GM21529 (cell line): Measurements from ENCODE around the gene RBMS3.

ENCODE experiments used
- ATAC-seq: cut with Tn5 transposase; IDR thresholded peaks from one replicate; pipeline ENCODE4 v1.9.1; 2021; ENCODE audit not compliant: unreplicated experiment

Gene RBMS3

GRCh38 chr3:29608414-29609327, 327.8 kb downstream of the RBMS3 start:
- no peak for ATAC-seq

DNA sequence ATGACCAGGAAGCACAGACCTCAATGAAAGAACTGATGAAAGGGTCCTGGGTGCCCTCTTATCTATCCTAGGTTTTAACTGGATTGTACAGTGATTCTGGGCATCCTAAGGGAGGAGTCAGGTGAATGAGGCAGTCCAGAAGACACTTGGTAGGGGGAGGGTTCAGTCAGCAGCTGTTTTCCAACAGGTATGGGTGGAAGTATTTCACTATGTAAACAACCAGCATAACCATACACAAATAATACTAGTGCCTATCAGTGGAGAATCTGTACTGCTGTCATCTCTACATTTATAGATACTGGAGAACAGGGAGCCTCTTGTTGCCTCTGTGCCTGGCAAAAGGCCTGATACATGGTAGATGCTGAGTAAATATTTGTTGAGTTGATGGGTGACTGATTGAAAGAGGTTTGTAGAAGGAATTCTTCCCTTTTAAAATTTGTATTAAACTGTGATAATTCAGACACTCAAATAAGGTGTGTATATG, 328.5 kb downstream of the RBMS3 start:
- ATAC-seq: no peak

DNA sequence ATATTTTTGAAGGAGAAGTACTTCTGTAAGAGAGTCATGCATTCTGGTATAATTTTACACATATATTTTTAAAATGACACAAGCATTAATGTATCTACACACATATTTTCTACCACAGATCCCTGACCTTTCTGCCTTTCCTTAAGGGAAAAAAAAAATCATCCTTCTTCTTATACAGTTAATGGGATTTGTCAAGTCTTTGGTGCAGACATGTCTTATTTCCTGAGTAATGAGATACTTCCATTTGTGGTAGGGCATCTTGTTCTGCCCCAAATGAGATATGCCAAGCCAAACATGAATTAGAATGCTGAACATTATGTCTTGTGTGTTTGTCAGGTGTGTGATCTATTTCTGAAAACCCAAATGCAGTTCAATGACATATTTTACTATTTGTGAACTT, 329.9 kb downstream of the RBMS3 start:
- no peak for ATAC-seq

DNA sequence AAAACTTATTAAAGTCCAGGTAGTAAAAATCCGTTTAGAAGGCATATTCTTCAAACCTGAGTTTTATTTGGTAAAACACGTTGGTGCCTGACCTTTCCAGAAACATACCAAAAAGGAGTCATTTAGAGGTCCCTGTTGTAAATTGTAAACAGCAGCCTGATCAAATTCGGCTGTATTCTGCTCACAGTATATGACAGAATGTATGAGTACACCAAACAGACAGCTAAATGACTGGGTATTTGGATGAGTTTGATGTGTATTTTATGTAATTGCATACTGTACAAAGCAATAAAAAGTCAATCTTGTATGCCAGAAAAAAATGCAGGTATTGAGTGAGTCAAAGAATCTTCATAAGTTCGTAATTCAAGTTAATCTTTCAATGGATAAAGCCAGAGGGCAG, 330.4 kb downstream of the RBMS3 start:
- no peak for ATAC-seq

GRCh38 chr3:29612536-29612935, 331.7 kb downstream of the RBMS3 start:
- no peak for ATAC-seq

DNA sequence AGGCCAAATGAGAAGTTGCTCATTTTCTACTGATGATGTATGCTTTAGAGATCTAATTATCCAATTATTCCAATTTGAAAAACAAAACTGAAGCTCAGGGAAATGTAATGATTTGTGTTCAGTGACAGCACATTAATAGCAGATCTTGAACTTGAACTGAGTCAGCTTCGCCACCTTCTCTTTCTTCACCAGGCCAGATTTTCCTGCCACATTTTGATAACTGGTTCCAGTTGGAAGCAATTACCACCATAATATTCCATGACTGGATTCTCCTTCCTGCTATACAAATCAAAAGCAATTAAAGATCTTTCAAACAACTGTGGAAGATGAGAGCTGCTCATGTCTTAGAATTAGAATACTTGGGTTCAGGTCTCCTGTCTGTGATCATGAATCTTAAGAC, 334.1 kb downstream of the RBMS3 start:
- ATAC-seq: no peak

DNA sequence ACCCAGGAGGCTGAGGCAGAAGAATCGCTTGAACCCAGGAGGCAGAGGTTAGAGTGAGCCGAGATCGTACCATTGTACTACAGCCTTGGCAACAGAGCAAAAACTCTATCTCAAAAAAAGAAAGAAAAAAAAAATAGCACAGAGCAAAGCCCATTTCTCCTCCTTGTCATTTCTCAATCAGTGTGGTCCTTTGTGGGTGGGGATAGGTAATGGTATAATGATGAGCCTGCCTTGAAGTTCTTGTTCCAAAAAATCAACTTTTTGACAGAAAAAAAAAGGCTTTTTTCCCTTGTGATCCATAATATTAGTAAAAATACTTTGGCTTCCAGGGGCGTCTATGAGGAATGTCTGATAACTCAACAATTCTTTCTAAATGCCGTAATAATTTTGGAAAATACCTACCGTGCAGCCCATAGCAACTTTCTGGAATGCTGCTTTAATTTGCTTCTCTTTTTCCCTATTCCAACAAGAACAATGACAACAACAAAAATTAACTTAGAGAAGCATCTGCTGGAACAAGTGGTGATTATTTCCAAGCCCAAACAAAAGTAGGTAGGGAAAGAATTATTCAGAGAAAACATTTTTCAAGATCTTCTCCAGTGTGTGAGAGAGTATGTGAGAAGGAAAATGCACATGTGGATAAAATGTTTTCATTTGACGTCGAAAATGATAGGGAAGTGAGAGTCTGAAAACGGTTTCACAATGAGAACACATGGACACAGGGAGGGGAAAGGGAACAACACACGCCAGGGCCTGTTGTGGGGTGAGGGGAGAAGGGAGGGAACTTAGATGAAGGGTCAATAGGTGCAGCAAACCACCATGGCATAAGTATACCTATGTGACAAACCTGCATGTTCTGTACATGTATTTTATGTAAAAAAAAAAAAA, 337.8 kb downstream of the RBMS3 start:
- ATAC-seq: no peak

GRCh38 chr3:29619676-29620075, 338.8 kb downstream of the RBMS3 start:
- no peak for ATAC-seq

DNA sequence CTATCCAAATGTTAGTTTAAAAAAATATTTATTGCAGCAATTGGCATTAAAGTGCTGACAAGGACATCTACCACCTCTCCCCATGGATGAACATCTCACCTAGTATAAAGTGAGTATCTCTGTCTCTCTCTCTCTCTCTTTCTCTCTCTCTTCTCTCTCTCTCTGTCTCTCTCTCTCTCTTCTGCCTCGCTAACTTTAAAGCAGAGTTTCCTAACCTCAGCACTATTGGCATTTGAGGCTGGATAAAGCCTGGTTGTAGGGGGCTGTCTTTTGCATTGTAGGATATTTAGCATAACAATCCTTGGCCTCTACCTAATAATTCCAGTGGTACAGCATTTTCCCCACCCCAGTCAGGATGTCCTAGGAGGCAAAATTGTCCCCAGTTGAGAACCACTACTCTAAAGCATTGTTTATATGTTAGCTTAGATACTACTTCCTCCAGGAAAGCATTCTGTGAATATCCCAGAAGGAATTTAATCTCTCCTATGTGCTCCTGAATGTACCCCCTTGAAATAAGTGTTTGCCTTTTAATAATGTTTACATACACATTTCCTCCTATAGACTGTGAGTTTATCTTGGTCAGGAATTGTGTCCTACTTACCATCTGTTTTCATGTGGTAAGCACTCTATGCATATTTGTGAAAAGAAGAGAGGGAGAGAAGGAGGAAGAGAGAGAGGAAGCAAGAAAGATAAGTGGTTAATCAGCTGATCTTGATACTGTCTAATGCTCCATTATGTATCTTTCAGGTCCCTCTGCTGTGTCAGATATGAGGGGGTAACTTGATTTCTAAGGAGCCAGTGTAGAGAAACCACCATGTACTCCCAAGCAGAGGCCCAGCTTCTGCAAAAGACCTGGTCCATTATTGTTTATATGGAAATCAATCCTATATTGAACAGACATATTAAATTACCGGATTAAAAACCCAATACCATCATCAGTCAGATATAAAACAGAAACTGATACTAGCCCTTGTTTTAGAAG, 346.6 kb downstream of the RBMS3 start:
- no peak for ATAC-seq

DNA sequence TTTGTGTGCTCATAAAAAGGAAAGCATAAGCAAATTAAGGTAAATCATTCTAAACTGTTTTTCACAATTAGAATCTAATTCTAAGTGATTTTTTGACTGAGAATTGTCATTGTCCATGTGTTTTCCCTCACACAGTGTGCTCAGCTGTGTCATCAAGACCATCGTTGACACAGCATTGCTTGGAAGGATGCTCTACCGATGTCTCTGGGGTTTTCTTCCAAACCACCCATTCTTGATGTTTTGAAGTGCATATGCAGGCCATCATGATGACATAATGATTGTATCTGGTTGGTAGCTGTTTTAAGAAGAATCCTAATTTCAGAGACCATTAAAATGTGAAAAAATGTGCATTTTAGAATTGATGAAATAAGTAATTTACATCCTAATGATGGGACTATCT, 347.9 kb downstream of the RBMS3 start:
- ATAC-seq: no peak

- ATAC-seq: no peak
Observed at GRCh38 chr3:29635888-29636287, 355.0 kb downstream of the RBMS3 start.

DNA sequence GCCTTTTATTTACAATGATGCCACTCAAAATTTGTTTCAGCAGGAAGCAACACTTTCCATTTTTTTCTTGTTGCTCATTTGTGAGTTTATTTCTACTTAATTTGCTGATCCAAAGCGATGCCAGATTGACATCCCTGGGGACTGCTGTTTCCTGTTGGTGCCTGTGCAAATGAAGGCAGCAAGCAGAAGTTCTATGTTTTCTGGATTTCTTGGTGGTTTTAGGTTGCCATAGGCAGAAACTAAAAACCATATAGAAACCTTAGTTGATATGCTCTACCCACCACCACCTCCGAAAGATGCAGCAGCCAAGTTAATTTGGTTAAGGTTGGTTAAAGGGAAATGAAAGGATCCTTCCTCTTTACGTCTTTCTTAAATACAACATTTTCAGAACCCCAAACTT, 356.2 kb downstream of the RBMS3 start:
- ATAC-seq: no peak

DNA sequence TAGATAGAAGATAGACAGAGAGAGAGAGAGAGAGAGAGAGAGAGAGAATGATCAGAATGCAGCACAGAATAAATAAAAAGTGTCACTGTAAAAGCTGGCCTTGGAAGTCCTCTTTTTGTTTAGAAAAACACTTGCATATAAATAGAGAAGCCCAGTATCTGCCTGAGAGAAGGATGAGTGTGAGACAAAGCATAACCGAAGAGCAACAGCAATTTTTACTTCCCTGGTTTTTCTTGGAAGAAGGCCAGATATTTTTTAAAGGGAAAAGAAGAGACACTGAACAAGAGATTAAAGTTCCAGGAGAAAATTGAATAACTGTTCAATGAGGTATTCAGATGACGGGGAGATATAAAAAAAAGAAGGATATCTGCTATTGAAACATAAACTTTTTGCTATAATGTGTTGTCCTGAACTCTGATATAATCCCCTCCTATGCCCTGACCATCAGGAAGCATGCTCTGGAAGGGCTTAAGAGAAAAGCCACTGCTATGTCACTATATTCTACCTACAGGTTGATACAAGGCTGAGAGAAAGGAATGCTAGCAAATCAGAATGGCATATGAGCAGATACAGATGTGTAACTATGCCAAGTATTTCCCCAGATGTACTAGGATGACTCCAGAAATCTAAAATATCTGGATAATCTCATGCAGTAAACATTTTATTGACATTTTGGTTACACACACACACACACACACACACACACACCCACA, 358.9 kb downstream of the RBMS3 start:
- no peak for ATAC-seq

DNA sequence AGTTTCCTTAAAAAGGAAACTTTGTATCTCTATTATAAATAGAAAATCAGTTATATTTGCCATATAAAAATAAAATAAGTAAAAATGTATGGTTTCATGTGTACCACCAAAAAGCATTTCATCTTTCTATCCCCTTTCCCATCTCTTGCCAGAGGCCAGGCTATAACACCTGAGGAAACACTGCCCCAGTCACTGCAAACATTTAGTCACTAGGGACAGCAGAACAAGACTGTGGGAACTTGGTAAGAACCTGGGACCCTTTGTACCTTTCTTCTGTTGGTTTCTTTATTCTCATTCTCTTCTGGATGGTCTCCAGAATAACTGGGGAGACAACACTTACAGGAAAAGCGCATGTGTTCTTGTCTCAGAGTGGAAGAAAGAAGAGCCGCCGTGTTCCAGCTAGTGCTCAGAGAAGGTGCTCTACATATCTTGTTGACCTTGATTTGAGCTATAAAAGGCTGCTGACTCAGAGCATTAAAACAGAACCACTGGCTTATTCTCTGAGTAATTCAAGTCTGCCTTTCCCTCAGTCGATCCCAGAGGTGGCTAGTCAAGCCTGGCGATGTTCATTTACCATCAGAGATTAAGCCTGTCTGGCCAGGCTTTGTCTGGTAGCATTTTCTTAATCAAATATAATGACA, 361.6 kb downstream of the RBMS3 start:
- no peak for ATAC-seq

DNA sequence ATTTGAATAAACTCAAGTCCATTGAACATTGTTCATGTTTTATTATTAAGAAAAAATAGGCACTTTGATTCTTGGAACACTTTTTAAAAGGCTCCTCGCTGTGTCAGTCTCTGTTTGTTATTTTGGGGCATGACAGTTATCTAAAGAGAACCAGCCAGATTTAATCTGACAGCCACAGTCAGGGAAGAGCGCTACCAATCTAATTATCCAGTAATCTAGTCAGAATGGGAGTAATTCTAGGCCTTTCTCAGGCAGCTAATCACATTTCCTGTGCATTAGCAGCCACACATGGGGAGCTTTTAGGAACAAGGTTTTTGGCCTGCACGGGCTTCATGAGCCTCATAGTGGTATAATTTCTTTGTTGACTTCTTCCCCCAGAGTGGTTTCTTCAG, 362.2 kb downstream of the RBMS3 start:
- no peak for ATAC-seq

- ATAC-seq: no peak
Observed at GRCh38 chr3:29644261-29644660, 363.4 kb downstream of the RBMS3 start.

GRCh38 chr3:29644956-29645636, 364.2 kb downstream of the RBMS3 start:
- no peak for ATAC-seq

- no peak for ATAC-seq
Observed at GRCh38 chr3:29646043-29646442, 365.2 kb downstream of the RBMS3 start.
